Activated CD4-positive, alpha-beta T cell treated with anti-CD3 and anti-CD28 coated beads for 1 hour (primary cell): ENCODE results near the gene PHF2.

Experiments used
- DNase-seq: peaks from one replicate; pipeline ENCODE4 v3.0.0-alpha.2; 2020

Gene PHF2

DNA sequence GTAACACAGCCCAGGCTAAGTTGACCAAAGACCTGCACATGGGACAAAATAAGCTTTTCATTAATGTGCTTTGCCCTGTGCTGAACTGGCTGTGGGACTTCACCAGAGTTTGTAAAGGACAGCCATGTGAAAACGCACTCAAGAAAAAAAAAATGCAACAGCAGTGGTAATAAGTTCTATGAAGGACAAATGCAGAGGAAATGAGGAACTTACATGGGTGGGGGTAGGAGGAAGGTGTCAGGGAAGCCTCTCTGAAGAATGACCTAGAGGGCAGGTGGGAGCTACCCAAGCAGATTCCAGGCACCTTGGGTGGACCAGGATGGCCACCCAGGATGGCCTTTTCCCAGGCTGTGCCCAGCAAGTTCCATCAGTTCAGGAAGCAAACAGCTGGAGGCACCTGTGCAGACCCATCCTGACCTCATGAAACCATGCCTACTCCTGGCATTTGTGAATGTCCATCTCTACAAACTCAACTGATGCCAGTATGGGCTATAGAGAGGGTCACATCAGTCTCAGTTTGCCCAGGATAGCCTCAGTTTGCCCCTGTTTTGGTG, 6.7 kb upstream of the PHF2 start:
- DNase-seq, result no peak

- no peak for DNase-seq
Observed at GRCh38 chr9:93572221-93572620, 4.2 kb upstream of the PHF2 start.

- DNase-seq, result no peak
Observed at GRCh38 chr9:93572636-93573515, 3.5 kb upstream of the PHF2 start.

- no peak for DNase-seq
Observed at GRCh38 chr9:93573516-93573828, 2.9 kb upstream of the PHF2 start.

GRCh38 chr9:93574091-93574899, 2.1 kb upstream of the PHF2 start:
- no peak for DNase-seq

GRCh38 chr9:93574900-93575795, 1.2 kb upstream of the PHF2 start:
- no peak for DNase-seq

DNA sequence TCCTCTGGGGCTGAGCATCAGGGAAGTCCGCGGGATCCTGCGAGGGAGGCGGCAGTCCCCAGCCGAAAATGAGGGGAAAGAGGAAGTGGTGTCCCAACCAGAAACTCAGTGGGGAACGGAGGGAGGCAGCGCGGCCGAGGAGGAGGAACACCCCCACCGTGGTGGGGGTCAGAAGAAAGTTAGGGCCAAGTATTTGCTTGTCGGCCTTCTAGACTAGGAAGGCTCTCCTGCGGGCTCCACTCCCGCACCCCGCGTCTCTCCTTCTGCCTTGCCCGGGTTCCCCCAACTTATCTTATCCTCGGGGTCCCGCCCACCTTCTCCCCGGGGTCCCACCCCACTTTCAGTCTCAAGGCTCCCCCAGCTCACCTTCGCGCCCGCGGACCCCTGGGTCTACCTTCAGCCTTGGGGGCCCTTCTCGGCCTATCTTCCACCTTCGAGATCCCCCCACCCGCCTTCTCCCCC, 557 bp upstream of the PHF2 start:
- peak; percentile 36 for DNase-seq

GRCh38 chr9:93577078-93577974, 942 bp downstream of the PHF2 start:
- no peak for DNase-seq

- no peak for DNase-seq
Observed at GRCh38 chr9:93577975-93578682, 1.7 kb downstream of the PHF2 start.

GRCh38 chr9:93578844-93579243, 2.5 kb downstream of the PHF2 start:
- DNase-seq, result no peak

GRCh38 chr9:93579711-93580516, 3.5 kb downstream of the PHF2 start:
- no peak for DNase-seq

DNA sequence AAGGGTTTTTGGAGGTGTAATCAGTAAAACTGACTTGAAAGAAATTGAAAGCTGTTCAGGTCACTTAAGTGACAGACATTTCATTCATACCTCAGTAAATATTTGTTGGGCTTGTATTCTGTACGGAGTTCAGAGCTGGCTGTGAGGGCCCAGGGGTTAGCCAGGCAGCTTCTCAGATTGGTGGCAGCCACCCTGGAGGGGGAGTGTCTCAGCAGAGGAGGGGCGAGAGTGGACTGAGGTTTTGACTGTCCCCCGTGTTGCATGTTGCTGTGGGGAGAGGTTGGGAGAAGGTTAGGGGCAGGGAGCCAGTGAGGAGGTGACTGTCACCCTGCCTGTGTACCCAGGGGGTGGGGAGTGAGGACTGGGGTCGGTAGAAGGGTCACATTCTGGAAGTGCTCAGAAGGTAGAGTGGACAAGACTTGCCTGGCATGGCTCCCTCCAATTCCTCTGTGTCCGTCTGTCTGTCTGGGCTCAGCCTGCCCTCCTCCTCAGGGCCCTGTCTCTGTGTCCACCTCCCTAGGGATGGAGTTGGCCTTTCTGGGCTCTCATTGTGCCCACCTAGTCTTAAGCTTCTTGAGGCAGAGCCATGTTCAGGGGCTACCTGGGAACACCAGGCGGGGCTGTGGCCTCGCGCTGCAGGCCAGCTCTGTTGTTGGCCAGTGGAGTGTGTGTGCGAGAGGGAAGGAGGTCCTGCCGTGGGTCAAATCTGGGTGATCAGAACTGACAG, 4.4 kb downstream of the PHF2 start:
- DNase-seq, result no peak

GRCh38 chr9:93582115-93582514, 5.7 kb downstream of the PHF2 start:
- DNase-seq, result no peak

GRCh38 chr9:93582550-93582949, 6.2 kb downstream of the PHF2 start:
- DNase-seq, result no peak

GRCh38 chr9:93585259-93585658, 8.9 kb downstream of the PHF2 start:
- DNase-seq, result no peak

- no peak for DNase-seq
Observed at GRCh38 chr9:93585695-93586094, 9.3 kb downstream of the PHF2 start.

GRCh38 chr9:93586290-93587057, 10.1 kb downstream of the PHF2 start:
- DNase-seq, result no peak

DNA sequence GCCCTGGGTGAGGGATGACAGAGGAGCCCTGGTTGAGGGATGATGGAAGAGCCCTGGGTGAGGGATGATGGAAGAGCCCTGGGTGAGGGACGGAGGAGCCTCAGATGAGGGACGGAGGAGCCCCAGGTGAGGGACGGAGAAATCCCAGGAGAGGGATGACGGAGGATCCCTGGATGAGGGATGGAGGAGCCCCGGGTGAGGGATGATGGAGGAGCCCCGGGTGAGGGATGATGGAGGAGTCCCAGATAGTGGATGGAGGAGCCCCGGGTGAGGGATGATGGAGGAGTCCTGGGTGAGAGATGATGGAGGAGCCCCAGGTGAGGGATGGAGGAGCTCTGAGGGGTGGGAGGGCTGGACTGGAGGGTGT, 10.9 kb downstream of the PHF2 start:
- DNase-seq, result no peak
